Mesothelial cell of epicardium (in vitro differentiated cells): ENCODE measurements around the gene SLC22A13. TPM values are rescaled to one million over a fixed set of nuclear protein-coding genes. Genes with fewer than 3 reads are reported as not detected.
"Not testable (repeated sequence)": the region's sequence is repeated elsewhere in the genome, so short reads cannot be mapped to it uniquely, and the experiment has no call there.

Experiments
- DNase-seq, 2 experiments: peaks; one replicate each; pipeline ENCODE4 v3.0.0; 2021; ENCODE audit warnings: low spot score in 2 of 2; ENCODE audit not compliant: unreplicated experiment in 2 of 2
- H3K27ac Mint-ChIP-seq: 2 replicates; pipeline ENCODE4 v1.8.0; 2021; ENCODE audit warnings: mixed read lengths
- H3K27me3 Mint-ChIP-seq: 2 replicates; pipeline ENCODE4 v1.8.0; 2021; ENCODE audit warnings: low read depth, mixed read lengths
- H3K36me3 Mint-ChIP-seq: 2 replicates; pipeline ENCODE4 v1.8.0; 2021; ENCODE audit warnings: mixed read lengths
- H3K4me1 Mint-ChIP-seq: 2 replicates; pipeline ENCODE4 v1.8.0; 2021; ENCODE audit warnings: mixed read lengths
- H3K4me3 Mint-ChIP-seq: 2 replicates; pipeline ENCODE4 v1.8.0; 2021; ENCODE audit warnings: mild to moderate bottlenecking, moderate library complexity, mixed read lengths
- H3K9me3 Mint-ChIP-seq: 2 replicates; pipeline ENCODE4 v1.8.0; 2021; ENCODE audit warnings: mixed read lengths
- total RNA-seq: library from RNA; stranded (reverse); gene quantifications from 3 replicates; pipeline ENCODE4 v1.2.1, GENCODE V29; 2021
- TF ChIP-seq, protein P1 (sequence below): fragments of 200-600 bp; sonication (generic); IDR thresholded peaks from one replicate; pipeline ENCODE4 v1.5.0; 2021; ENCODE audit warnings: antibody characterized with exemption; ENCODE audit not compliant: unreplicated experiment

SLC22A13 gene
- total RNA-seq, 1 donor from 2014 or later: 0.85 TPM

DNA sequence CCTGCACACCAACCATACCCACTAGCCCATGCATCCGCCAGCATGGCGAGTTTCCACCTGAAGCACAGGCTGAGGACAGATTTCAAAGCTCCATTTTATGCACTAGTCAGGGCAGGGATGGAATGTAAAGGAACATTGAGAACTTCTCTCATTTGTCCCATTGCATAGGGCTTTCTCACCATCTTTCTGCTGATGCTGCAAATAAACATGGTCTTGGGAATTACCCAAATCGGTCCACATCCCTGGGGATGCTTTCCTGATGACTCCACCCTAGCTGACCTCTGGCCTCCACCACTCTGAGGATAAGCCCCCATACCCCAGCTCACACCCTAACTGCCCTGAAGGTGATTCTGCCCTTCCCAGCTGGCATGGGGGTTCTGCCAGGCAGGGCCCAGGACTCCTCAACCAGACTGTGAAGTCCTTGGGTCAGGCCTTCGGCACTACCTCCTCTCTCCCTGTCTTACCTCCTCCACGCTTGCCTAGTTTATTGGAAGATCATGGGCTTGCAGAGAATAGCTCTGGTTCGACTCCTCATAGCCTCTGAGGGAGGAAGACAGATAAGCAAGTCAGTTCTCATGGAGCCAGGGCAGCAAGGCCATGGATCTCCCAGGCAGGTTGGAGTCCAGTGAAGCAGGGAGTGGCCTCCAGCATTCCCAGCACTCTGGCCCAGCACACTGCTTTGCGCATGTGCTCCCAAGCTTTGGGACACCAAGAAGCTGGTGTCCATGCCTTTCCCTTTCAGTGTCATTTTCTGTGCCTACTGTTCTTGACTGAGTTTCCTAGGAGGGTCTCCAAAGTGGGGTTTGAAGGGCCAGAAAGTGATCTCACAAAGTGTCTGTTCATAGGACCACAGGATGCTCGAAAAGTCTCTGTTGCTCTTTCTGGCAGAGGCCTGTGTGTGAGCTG, 53.4 kb downstream of the SLC22A13 start:
- Mint-ChIP-seq H3K27ac (no peak overlapping the region), H3K27me3 (no peaks in the 10 kb centered on the region)

DNA sequence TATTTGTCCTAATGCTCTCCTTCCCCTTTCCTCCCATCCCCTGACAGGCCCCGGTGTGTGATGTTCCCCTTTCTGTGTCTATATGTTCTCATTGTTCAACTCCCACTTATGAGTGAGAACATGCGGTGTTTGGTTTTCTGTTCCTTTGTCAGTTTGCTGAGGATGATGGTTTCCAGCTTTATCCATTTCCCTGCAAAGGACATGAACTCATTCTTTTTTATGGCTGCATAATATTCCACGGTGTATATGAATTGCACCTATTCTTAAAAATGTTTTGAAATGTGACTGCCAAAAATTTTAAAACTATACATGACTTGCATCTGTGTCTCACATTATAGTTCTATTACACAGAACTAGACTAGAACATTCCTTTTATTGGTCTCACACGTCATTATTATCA, 55.0 kb downstream of the SLC22A13 start:
- H3K9me3 Mint-ChIP-seq, H3K27ac Mint-ChIP-seq, H3K4me1 Mint-ChIP-seq, H3K27me3 Mint-ChIP-seq, H3K36me3 Mint-ChIP-seq, DNase-seq, H3K4me3 Mint-ChIP-seq: not testable (repeated sequence)

More for the DNA sequence above, 53.4 kb downstream of the SLC22A13 start:
- Mint-ChIP-seq H3K36me3 (no peaks in the 10 kb centered on the region), H3K9me3 (peaks cover 4% of the 10 kb centered on the region), H3K4me1 (no peaks in the 10 kb centered on the region), H3K4me3 (no peak overlapping the region)
- TF ChIP-seq, protein P1, sequence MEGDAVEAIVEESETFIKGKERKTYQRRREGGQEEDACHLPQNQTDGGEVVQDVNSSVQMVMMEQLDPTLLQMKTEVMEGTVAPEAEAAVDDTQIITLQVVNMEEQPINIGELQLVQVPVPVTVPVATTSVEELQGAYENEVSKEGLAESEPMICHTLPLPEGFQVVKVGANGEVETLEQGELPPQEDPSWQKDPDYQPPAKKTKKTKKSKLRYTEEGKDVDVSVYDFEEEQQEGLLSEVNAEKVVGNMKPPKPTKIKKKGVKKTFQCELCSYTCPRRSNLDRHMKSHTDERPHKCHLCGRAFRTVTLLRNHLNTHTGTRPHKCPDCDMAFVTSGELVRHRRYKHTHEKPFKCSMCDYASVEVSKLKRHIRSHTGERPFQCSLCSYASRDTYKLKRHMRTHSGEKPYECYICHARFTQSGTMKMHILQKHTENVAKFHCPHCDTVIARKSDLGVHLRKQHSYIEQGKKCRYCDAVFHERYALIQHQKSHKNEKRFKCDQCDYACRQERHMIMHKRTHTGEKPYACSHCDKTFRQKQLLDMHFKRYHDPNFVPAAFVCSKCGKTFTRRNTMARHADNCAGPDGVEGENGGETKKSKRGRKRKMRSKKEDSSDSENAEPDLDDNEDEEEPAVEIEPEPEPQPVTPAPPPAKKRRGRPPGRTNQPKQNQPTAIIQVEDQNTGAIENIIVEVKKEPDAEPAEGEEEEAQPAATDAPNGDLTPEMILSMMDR: no peak
- DNase-seq: no peak

DNA sequence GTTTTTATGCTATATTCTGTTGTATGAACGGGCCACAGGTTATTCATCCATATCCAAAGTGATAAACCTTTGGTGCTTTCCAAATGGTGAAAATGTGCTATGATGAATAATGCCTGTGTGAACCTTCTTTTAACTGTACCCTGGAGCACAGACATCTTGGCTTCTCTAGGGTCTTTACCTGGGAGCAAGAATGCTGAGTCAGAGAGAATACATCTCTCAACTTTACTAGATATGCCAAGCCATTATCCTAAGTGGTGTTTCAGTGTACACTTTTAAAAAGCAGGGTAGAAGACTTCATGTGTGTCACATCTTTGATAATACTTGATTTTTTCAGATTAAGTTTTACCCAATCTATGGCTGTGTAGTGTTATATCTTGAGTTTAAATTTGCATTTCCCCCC, 57.4 kb downstream of the SLC22A13 start:
- Mint-ChIP-seq H3K36me3 (no peaks in the 10 kb centered on the region), H3K9me3 (peaks cover 12% of the 10 kb centered on the region), H3K4me3 (no peak overlapping the region), H3K4me1 (no peaks in the 10 kb centered on the region), H3K27ac (no peak overlapping the region), H3K27me3 (peaks cover 3% of the 10 kb centered on the region)
- DNase-seq: no peak
- TF ChIP-seq, protein P1: no peak

DNA sequence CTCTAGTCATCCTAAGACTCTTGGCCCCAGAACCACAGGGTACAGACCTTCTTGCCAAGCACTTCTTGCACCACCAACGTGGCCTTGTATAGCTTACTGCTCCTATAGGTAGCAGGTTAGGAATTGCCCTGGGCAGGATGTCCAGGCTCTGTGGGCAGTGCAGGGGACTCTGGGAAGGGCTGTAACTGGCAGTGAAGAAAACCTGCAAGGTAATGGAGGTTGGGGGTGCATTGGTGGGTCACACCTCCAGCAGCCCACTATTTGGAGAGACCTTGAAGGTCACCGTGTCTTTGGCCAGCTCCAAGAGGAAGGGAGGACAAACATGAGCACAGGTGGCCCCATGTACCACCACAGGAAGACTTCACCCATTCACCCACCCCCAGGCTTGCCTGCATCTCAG, 59.6 kb downstream of the SLC22A13 start:
- Mint-ChIP-seq H3K36me3 (no peaks in the 10 kb centered on the region), H3K4me3 (no peak overlapping the region), H3K4me1 (no peaks in the 10 kb centered on the region), H3K27me3 (peaks cover 3% of the 10 kb centered on the region), H3K9me3 (peaks cover 12% of the 10 kb centered on the region), H3K27ac (no peak overlapping the region)
- DNase-seq: peak in 1 of 2 experiments; percentile 22
- TF ChIP-seq, protein P1: no peak

DNA sequence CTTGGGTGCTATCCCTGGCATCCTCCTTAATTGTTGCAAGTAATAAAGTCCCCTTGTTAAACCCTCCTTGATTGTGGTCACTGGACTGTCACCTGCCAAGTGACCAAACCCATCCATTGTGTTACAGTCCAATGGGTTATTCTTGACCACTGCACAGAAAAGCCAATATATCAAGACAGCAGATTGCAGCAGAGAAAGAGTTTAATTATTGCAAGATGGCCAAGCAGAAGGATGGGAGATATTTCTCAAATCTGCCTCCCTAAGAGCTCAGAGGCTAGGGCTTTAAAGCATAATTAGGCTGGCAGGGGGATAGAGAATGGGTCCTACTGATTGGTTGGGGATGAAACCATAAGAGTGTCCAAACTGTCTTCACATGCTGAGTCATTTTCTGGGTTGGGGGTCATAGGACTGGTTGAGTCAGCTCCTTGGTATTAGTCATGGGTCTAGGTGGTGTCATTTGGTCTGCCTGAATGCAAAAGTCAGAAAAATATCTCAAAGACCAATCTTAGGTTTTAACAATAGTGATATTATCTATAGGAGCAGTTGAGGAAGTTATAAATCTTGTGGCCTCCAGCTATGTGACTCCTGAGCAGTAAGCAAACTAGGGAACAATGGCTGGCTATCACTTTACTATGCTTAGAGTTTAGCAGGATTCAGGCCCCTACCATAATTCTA, 61.9 kb downstream of the SLC22A13 start:
- DNase-seq: no peak
- H3K27ac Mint-ChIP-seq: no peak overlapping the region
- peaks cover 3% of the 10 kb centered on the region for H3K27me3 Mint-ChIP-seq
- H3K4me3 Mint-ChIP-seq: no peak overlapping the region
- TF ChIP-seq, protein P1: no peak
- no peaks in the 10 kb centered on the region for H3K4me1 Mint-ChIP-seq
- peaks cover 9% of the 10 kb centered on the region for H3K9me3 Mint-ChIP-seq
- no peaks in the 10 kb centered on the region for H3K36me3 Mint-ChIP-seq

Other genes with a start within 250 kb of the SLC22A13 start
- gene PLCD1, start 236.2 kb upstream of the SLC22A13 start, total RNA-seq: 19.0 to 20.8 TPM (median 20.7 TPM) in 3 replicates
- 1.3 to 1.8 TPM (median 1.4 TPM) in 3 replicates for gene DLEC1, start 226.6 kb upstream of the SLC22A13 start, total RNA-seq
- gene ACAA1, start 128.7 kb upstream of the SLC22A13 start, total RNA-seq: 52.7 to 57.7 TPM (median 53.2 TPM) in 3 replicates
- gene MYD88, start 127.2 kb upstream of the SLC22A13 start, total RNA-seq: 27.3 to 33.1 TPM (median 28.1 TPM) in 3 replicates
- gene OXSR1, start 100.3 kb upstream of the SLC22A13 start, total RNA-seq: 42.3 to 43.2 TPM (median 42.6 TPM) in 3 replicates
- 0.20 to 0.22 TPM in 2 of 3 replicates, not detected in the other for gene SLC22A14, start 16.5 kb downstream of the SLC22A13 start, total RNA-seq
- gene XYLB, start 81.0 kb downstream of the SLC22A13 start, total RNA-seq: 5.2 to 5.9 TPM (median 5.5 TPM) in 3 replicates
- 45.5 to 50.4 TPM (median 49.9 TPM) in 3 replicates for gene ACVR2B, start 188.1 kb downstream of the SLC22A13 start, total RNA-seq
- gene EXOG, start 230.5 kb downstream of the SLC22A13 start, total RNA-seq: 17.4 to 19.5 TPM (median 18.6 TPM) in 3 replicates